Pancreas (tissue), 10 donors: ENCODE results near the gene C12orf56. TPM values are rescaled to one million over a fixed set of nuclear protein-coding genes. Genes with fewer than 3 reads are reported as not detected.

Experiments used
- ATAC-seq, 4 donors: fragments of 200-7000 bp; cut with Tn5 transposase; one replicate each; pipeline versions ENCODE4 v1.8.0 to v1.9.1; 2020; ENCODE audit warnings: mild to moderate bottlenecking in 4 of 4, moderate library complexity in 4 of 4
- DNase-seq, 6 donors: peaks; one replicate each; pipeline ENCODE4 v3.0.0-alpha.2; 2020
- FAIRE-seq: peaks from 2 replicates; lab custom pipeline; 2012; peaks lifted over from hg19 to GRCh38; lab: Jason Lieb, UNC
- H3K27ac ChIP-seq, 4 donors: fragments of 200-600 bp; sonication (generic); 1 replicate in 3 of 4; 2 replicates in 1 of 4; pipeline versions ENCODE4 v1.5.0 to v1.8.0; 2020
- H3K27me3 ChIP-seq, 4 donors: fragments of 200-600 bp; one replicate each; pipeline ENCODE4 v1.8.0; 2021
- H3K36me3 ChIP-seq, 3 donors: fragments of 200-600 bp; sonication (generic) in 1 of 3; one replicate each; pipeline versions ENCODE4 v1.5.0 to v1.8.0; 2020 to 2021
- H3K4me1 ChIP-seq, 3 donors: fragments of 200-600 bp; one replicate each; pipeline ENCODE4 v1.8.0; 2021
- H3K4me3 ChIP-seq, 4 donors: fragments of 200-600 bp; sonication (generic) in 2 of 4; one replicate each; pipeline versions ENCODE4 v1.5.0 to v1.8.0; 2020 to 2021
- H3K9me3 ChIP-seq, 4 donors: fragments of 200-600 bp; one replicate each; pipeline ENCODE4 v1.8.0; 2021
- CTCF ChIP-seq, 4 donors: fragments of 200-600 bp; sonication (generic) in 3 of 4; IDR thresholded peaks; one replicate each; pipeline versions ENCODE4 v1.5.0 to v1.8.0; 2021; ENCODE audit warnings: antibody characterized with exemption in 4 of 4
- WGBS, 2 donors: extraction: QIAGEN DNeasy Blood & Tissue Kit; methylation state at CpG; one replicate each; pipeline ENCODE4 v1.1.7; 2013; 5-methylcytosine and 5-hydroxymethylcytosine counted together
- intact Hi-C, 3 donors: fragments of 100-400 bp; cut with DNase I; formaldehyde crosslinking; loops; one replicate each; pipeline versions ENCODE4 v1.11.1 to v1.14.2; 2022
- polyA plus RNA-seq, 2 donors: library from polyadenylated mRNA; stranded (reverse); fragments of 200-250 nt; gene quantifications; one replicate each; pipeline ENCODE4 v1.2.3, GENCODE V29; 2013
- total RNA-seq, 6 donors: library from RNA; stranded (reverse); fragmentation: NEBNext Ultra II Directional in 4 of 6; extraction: Animal tissue kit (Norgen Biotek cat#: 25700) in 4 of 6; gene quantifications; one replicate each; pipeline versions ENCODE4 v1.2.1 to v1.2.4, GENCODE V29; 2021 to 2023
- donor health status: healthy with polysubstance abuse.
- donor health status: DM: no; HTN: no; CAD: no; lungs with moderate emphysema.
- donor health status: DM: no; HTN: no; CAD: no.
- donor health status: control.
- donor health status: control.
- donor health status: Bipolar disorder and iron deficiency.
- donor health status: DM: yes; HTN: yes; CAD: no.
- donor health status: DM: no; HTN: no; CAD: no.
- donor health status: DM: no; HTN: no; CAD: no.
- donor health status: DM: yes; HTN: yes; CAD: no.

C12orf56 gene
- total and polyA plus RNA-seq, 8 donors: 0.19 TPM; not detected in 7

DNA sequence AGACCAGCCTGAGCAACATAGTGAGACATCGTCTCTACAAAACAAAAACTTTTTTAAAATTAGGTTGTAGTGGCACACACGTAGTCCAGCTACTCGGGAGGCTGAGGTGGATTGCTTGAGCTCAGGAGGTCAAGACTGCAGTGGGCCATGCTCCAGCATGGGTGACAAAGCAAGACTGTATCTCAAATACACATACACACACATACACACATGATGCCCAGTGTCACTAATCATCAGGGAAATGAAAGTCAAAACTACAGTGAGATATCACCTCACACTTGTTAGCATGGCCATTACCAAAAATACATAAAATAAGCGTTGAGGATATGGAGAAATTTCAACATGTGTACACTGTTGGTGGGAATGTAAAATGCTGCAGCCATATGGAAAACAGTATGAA lies 135.3 kb downstream of the C12orf56 start:
- Histone ChIP-seq H3K27me3 (no peaks in the 10 kb centered on the region), H3K4me3 (no peak overlapping the region), H3K36me3 (no peaks in the 10 kb centered on the region), H3K4me1 (no peaks in the 10 kb centered on the region), H3K9me3 (no peaks in the 10 kb centered on the region), H3K27ac (no peak overlapping the region)
- ATAC-seq: no peak
- no peak for FAIRE-seq
- WGBS, 2 donors: 48 to 54% methylated on average over 4 of the region's 4 CpGs
- DNase-seq: no peak
- TF ChIP-seq CTCF (IDR thresholded peaks at IDR 0.05): no peak
- intact Hi-C loops: loop anchor here in 2 of 3 donors (5.0 kb wide), 1 partner anchor 428 kb away; no protein-coding TSS in a partner anchor

DNA sequence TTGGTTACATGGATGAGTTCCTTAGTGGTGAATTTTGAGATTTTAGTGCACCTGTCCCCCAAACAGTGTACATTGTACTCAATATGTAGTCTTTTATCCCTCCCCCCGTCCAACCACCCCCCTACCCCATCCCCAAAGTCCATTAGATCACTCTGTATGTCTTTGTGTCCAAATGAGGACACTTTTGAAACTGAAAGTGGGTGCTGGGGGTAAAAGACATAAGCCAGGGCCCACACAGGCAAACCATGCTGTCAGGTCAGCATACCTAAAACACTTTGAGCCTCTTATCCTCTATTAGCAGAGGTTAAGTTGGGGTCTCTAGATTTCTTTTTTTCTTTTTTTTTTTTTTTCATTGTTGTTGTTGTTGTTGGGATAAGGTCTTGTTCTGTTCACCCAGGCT lies 137.2 kb downstream of the C12orf56 start:
- ATAC-seq: no peak
- 23 to 36% methylated on average over 1 of the region's 1 CpG for WGBS, 2 donors
- Histone ChIP-seq H3K36me3 (no peaks in the 10 kb centered on the region), H3K9me3 (no peaks in the 10 kb centered on the region), H3K4me1 (no peaks in the 10 kb centered on the region), H3K27me3 (no peaks in the 10 kb centered on the region), H3K4me3 (no peak overlapping the region), H3K27ac (no peak overlapping the region)
- no peak for TF ChIP-seq CTCF (IDR thresholded peaks at IDR 0.05)
- FAIRE-seq: no peak
- intact Hi-C loops: no loop called here
- DNase-seq: no peak

- WGBS, 2 donors: 76 to 81% methylated on average over 3 of the region's 3 CpGs
- intact Hi-C loops: no loop called here
- no peaks in the 10 kb centered on the region for H3K36me3 ChIP-seq
- H3K9me3 ChIP-seq: no peaks in the 10 kb centered on the region
- no peaks in the 10 kb centered on the region for H3K27me3 ChIP-seq
- no peak for TF ChIP-seq CTCF (IDR thresholded peaks at IDR 0.05)
- ATAC-seq: peak in 2 of 4 donors; percentile 31 to 62
- FAIRE-seq: no peak
- DNase-seq: no peak
- H3K27ac ChIP-seq: no peak overlapping the region
- H3K4me1 ChIP-seq: no peaks in the 10 kb centered on the region
- no peak overlapping the region for H3K4me3 ChIP-seq
These were observed 137.9 kb downstream of the C12orf56 start for GRCh38 chr12:64252681-64253080.

GRCh38 chr12:64243809-64244208 lies 146.7 kb downstream of the C12orf56 start:
- no peaks in the 10 kb centered on the region for H3K36me3 ChIP-seq
- intact Hi-C loops: no loop called here
- DNase-seq (no peak), FAIRE-seq (no peak), ATAC-seq (no peak)
- no peaks in the 10 kb centered on the region for H3K9me3 ChIP-seq
- no peaks in the 10 kb centered on the region for H3K27me3 ChIP-seq
- H3K4me3 ChIP-seq: no peak overlapping the region
- H3K4me1 ChIP-seq: peaks cover 0 to 2% (median 0%) of the 10 kb centered on the region in 3 donors
- WGBS, 2 donors: 88 to 90% methylated on average over 4 of the region's 4 CpGs
- H3K27ac ChIP-seq: no peak overlapping the region
- no peak for TF ChIP-seq CTCF (IDR thresholded peaks at IDR 0.05)

DNA sequence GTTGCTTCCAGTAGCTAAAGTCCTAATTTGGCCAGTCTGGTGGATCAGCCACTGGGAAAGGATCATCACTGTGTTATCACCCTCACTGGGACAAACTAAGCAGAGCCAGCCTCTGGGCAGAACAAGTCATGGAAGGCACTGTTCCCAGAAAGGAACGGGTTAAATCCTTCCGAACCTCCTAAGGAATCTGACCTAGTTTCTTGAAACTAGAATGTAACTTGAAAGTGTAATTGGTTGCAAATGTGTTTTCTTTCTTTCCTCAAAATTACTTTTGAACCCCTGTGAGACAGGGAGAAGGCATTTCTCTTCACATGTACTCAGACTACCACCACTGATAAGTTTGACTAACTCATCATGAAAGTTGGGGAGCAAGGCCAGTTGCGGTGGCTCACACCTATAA lies 149.8 kb downstream of the C12orf56 start:
- FAIRE-seq: no peak
- H3K27me3 ChIP-seq: no peaks in the 10 kb centered on the region
- WGBS, 2 donors: 73 to 84% methylated on average over 3 of the region's 3 CpGs
- H3K27ac ChIP-seq: no peak overlapping the region
- no peak for ATAC-seq
- no peaks in the 10 kb centered on the region for H3K36me3 ChIP-seq
- no peak overlapping the region for H3K4me3 ChIP-seq
- intact Hi-C loops: no loop called here
- TF ChIP-seq CTCF (IDR thresholded peaks at IDR 0.05): no peak
- peaks cover 0 to 3% (median 0%) of the 10 kb centered on the region in 3 donors for H3K4me1 ChIP-seq
- DNase-seq: no peak
- no peaks in the 10 kb centered on the region for H3K9me3 ChIP-seq
